GM21360 (cell line): ENCODE results near the gene ZMYND8.
A peak's percentile ranks its signal among the peaks of the same experiment; 100 is the strongest.
"Not testable (repeated sequence)": the region's sequence is repeated elsewhere in the genome, so short reads cannot be mapped to it uniquely, and the experiment has no call there.

Source experiments
- ATAC-seq: cut with Tn5 transposase; IDR thresholded peaks from one replicate; pipeline ENCODE4 v1.9.1; 2021; ENCODE audit warnings: mild to moderate bottlenecking, moderate library complexity; ENCODE audit not compliant: unreplicated experiment

Gene ZMYND8

DNA sequence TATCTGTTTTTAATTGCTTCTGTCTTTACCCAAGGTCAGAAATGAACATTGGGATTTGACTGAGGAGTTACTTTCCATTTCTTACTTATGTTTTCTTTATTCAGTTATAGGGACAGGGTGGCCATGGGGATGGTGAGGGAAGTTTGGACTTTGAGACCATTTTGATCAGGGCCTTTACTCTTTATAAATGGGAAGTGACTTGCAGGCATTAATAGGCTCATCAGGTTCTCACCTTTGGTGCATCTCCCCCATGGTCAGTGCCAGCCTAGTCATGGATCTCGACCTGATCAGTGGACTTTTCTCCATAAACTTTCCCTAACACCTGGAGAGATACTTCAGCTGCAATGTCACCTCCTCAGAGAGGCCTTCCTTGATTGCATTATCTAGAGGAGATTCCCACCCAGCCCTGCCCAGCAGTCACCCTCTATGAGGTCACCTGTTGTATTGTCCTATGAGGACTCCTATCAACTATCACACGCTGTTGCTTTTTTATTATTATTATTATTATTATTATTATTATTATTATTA is 16.8 kb upstream of the ZMYND8 start:
- no peak for ATAC-seq

DNA sequence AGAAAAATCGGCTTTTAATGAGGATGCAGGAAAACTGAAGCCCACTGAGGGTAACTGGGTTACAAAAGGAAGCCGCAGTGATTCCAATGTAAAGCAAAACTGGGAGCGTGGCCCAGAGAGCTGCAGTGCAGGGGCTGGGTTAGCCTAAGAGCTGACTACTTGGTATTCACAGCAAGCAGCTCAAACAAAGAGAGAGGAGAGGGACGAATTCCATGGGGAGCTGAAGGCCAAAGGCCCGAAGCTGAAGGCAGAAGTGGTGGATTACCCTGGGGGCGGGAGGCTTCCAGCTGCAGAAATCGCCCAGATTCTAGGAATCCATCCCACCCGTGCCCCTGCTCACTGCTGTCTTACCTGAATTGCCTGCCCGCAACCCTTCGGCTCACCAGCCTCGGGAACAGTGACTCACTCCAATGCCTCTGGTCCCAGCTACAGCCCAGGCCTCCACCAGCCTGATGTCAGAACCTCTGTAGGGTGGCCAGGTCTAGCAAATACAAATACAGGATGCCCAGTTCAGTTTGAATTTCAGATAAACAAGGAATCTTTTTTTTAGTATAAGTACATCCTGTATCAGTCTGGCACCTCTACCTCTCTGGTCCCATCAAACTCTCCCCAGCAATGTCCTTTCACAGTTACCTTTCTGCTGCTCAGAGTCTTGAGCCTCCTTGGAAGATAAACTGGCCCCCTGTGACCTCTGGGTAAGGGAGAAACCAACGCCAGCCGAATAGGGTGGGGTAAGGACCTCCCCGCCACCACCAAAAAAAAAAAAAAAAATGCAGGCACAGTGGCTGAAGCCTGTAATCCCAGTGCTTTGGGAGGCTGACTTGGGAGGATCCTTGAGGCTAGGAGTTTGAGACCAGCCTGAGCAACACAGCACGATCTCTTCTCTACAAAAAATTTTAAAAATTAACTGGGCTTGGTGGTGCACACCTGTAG is 14.6 kb upstream of the ZMYND8 start:
- ATAC-seq = no peak

- no peak for ATAC-seq
These were observed 13.7 kb upstream of the ZMYND8 start for GRCh38 chr20:47370214-47370613.

DNA sequence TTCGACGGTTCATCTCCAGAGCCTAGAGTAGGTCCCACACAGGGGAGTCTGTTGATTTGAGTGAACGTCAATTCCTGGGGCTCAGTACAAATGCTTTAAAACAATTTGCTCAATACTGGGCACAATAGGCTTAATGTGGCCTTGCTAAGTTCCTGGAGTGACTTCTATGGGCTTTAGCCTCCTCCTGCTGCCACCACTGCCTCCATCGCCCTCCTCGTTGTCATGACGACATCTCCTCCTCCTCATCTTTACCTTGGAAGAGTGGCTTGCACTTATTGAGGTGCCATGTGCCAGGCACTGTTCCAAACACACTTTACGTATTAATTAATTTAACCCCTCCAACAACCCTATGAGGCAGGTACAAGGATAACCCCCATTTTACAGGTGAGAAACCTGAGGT is 11.8 kb upstream of the ZMYND8 start:
- no peak for ATAC-seq

GRCh38 chr20:47366301-47366700 is 9.8 kb upstream of the ZMYND8 start:
- ATAC-seq = not testable (repeated sequence)

DNA sequence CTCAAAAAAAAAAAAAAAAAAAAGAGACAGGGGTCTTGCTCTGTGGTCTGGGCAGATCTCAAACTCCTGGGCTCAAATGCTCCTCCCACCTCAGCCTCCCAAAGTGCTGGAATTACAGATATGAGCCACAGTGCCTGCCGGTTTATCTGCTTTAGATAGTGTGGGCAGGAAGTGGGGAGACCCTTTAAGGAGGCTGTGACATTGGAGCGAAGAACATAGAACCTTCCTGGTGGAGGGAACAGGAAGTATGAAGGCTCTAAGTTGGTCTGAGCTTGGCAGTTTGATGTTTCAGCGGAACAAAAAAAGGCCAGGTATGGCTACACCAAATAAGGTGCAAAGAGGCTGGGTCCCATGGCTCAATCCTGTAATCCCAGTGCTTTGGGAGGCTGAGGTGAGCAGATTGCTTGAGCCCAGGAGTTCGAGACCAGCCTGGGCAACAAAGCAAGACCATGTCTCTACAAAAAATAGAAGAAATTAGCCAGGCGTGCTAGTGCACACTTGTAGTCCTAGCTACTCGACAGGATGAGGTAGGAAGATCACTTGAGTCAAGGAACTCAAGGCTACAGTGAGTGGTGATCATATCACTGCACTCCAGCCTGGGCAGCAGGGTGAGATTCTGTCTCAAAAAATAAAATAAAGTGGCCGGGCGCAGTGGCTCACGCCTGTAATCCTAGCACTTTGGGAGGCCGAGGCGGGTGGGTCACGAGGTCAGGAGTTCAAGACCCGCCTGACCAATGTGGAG is 8.7 kb upstream of the ZMYND8 start:
- ATAC-seq = no peak

GRCh38 chr20:47362361-47363219 is 6.1 kb upstream of the ZMYND8 start:
- ATAC-seq = no peak

DNA sequence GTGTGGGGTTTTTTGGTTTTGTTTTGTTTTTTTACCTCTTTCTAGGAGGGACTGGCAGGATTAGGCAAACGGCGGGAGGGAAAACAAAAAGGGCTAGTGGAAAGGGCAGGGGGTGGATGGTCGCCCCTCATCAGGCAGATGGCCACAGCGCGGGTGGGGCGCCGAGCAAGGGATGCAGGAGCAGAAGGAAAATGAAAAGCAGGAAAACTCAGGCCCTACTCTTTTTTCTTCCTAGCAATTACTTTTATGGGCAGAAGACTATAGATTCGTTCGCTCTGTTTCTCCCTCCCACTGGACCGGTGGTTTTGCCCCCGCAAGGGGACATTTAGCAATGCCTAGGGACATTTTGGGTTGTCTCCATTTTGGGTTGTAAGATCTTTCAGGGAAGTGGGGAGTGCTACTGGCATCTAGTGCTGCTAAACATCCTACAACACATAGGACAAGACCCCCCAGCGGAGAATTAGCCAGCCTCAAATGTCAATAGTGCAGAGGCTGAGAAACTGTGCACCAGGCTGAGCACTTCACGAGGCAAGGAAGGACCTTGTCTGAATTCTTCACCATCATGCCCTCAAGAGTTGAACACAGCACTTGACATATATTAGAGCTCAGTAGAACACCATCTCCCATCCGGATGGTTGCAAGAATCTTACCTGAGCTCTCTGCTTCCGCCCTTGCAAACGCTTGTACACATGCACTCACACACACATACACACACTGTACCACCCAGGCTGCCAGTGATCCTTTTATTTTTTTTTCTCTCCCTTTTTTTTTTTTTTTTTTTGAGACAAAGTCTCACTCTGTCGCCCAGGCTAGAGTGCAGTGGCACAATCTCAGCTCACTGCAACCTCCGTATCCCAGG is 4.8 kb upstream of the ZMYND8 start:
- ATAC-seq = no peak

DNA sequence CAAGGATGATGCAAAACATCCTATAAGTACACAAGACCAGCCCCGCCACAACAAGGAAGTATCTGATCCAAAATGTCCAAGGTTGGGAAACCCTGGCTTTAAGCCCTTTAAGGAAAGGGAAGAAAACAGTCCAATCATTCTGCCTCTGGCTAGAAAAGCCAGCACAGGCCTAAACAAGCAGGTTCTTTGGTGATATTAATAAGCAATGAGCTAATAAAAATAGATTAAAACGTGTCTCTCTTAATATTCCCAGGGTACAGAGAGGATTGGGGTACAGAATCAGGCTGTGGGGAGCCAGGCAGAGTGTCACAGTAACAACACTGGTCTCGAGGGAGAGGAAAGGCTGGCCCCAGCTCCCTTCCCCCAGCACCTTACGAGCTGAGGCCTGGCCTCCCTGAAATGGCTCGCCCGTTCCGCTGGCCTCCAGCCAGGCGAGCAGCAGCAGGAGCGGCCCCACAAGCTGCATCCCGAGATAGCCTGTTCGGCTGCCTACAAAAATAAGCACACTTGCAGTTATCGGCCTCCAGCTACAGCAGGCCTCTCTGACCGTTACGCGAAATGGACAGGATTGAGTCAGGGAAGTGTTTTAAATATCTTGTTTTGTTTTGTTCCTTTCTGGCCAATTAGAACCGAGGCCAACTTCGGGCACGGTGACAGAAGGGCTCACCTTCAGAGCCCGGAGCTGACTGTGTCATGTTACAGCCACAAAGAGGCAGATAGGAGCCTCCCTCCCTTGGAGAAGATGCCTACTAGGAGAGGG is 4.0 kb upstream of the ZMYND8 start:
- ATAC-seq = no peak

GRCh38 chr20:47359530-47360296 is 3.2 kb upstream of the ZMYND8 start:
- ATAC-seq = no peak

GRCh38 chr20:47358672-47359529 is 2.4 kb upstream of the ZMYND8 start:
- ATAC-seq = no peak

DNA sequence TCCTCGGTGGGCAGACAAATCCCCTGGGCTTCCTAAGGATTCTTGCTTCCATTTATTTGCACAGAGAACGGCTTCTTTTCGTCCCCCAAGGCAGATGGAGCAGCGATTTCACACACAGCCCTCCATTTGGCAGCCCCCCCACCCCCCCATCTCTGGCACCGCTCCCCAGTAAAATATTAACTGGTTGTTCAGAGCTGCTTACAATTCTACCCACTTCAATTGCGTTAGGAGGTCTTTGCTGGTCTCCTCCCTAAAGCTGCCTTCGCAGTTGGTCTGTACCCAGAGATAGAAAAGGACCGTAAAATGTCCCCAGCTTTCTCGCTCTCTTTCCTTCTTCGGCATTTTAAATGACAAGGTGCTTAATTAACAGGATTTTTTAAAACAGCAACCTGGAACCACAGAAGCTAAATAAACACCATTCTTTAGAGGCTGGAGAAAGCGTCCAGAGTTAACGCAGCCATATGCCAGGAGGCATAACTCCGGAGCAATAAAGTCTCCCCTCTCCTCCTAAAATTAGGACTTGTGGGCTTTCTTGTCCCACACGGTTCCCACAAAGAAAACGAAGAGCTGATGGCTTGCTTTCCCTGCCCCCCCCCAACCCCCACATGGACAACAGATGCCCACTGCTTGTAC is 1.7 kb upstream of the ZMYND8 start:
- ATAC-seq = no peak

DNA sequence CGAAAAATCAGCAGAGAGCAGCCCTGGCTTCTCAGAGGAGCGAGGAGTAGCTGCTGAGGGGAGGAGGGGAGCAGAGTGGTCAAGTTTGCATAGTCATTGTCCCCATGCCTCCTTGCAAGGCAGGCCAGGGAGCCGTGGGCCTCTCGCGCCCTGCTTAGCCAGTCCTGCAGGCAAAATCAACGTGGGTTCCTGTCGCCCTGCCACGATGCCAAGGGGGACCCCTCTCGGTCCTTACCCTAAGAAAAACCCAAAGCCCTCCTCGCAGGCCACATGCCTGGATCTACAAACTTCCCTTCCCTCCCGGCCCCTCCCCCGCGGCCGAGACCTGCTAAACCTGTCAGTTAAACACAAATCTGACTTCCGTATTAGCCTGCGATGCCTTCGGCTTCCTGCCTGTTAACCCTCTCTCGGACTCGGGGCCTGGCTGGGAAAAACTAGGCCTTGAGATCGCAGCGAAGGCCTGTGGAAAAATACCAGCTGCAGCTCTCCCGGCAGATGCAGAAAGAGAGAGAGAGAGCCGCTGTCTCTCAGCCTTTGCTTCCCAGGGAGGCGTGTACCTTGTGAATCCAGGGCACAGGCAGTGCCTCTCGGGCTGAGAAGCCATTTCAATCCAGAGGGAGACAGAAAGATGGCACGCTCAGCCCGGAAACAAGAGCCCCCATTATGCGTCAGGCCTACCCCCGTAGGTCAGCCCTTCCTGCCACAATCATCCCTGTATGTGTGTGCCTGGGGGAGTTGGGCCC is 968 bp upstream of the ZMYND8 start:
- ATAC-seq = peak; percentile 41

DNA sequence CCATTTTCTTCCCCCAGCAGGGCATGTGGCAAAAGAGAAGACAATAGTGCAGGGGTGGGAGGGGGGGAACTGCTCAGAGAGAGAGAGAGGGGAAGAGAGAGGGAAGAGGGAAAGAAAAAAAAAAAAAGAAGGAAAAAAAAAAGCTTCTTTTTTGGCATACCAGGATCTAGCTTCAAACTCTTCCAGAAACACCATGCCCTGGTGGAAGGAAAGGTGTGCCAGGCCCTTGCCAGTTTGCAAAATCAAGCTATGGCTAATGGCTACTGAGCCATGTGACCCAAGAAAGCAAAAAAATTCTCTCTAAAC is 326 bp downstream of the ZMYND8 start:
- no peak for ATAC-seq

DNA sequence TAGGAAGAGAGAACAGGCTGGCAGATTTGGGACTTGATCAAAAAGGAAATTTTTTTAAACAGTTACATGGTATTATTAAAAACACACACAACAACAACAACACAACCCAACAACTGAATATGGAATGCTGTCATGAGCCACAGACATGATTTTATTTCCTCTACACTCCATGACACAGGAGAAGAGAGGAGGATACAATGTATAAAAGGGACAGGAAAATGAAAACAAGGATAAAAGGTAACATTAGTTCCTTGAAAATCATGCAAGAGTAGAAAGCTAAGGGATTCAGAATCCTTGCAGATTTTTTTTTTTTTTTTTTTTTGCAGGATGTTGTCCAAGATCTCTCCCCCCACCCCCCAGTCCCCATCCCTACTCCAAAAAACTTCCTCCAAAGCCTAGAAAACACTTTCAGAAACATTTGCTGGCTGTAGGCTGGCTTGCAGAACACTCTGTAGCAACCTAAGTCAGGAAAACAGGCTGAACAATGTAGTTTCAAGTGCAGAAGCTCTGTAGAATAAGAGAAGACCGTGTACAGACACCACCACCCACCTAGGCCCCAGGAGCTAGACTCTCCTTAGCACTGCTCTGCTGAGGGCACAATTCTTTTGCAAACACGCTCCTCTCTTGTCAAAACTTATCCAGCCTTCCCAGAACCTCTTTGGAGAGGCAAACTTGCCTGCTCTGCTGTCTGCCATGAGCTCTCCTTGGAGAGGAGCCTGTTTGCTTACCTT is 845 bp downstream of the ZMYND8 start:
- no peak for ATAC-seq
